Parathyroid adenoma (tissue), 2 donors: ENCODE data around the gene KRR1.

ENCODE experiments used
- H2AFZ ChIP-seq: fragments of 300-600 bp; sonication (generic); one replicate; pipeline ENCODE4 v1.7.0; 2017; ENCODE audit warnings: antibody characterized with exemption, mild to moderate bottlenecking
- H3K27ac ChIP-seq: fragments of 300-600 bp; sonication (generic); one replicate; pipeline ENCODE4 v1.7.0; 2017
- H3K27me3 ChIP-seq: fragments of 300-600 bp; sonication (generic); one replicate; pipeline ENCODE4 v1.7.0; 2017; ENCODE audit warnings: low read length; ENCODE audit not compliant: control insufficient read depth, insufficient read depth
- H3K36me3 ChIP-seq: fragments of 300-600 bp; sonication (generic); one replicate; pipeline ENCODE4 v1.7.0; 2017; ENCODE audit warnings: low read length; ENCODE audit not compliant: control insufficient read depth, insufficient read depth
- H3K4me1 ChIP-seq: fragments of 300-600 bp; sonication (generic); one replicate; pipeline ENCODE4 v1.7.0; 2017; ENCODE audit warnings: control low read depth
- H3K4me2 ChIP-seq: fragments of 300-600 bp; sonication (generic); one replicate; pipeline ENCODE4 v1.7.0; 2017; ENCODE audit warnings: low read length
- H3K4me3 ChIP-seq: fragments of 300-600 bp; sonication (generic); one replicate; pipeline ENCODE4 v1.7.0; 2017; ENCODE audit warnings: low read depth, low read length
- H3K79me2 ChIP-seq: fragments of 300-600 bp; sonication (generic); one replicate; pipeline ENCODE4 v1.7.0; 2017; ENCODE audit warnings: control low read depth
- H3K9ac ChIP-seq: fragments of 300-600 bp; sonication (generic); one replicate; pipeline ENCODE4 v1.7.0; 2017; ENCODE audit warnings: mild to moderate bottlenecking
- H3K9me3 ChIP-seq: fragments of 300-600 bp; sonication (generic); one replicate; pipeline ENCODE4 v1.7.0; 2017; ENCODE audit warnings: low read length; ENCODE audit not compliant: control insufficient read depth
- CTCF ChIP-seq: fragments of 300-600 bp; sonication (generic); IDR thresholded peaks from one replicate; pipeline ENCODE4 v1.7.0; 2017; ENCODE audit warnings: antibody characterized with exemption, mild to moderate bottlenecking
- donor health status: primary hyperparathyroidism.

The KRR1 gene

GRCh38 chr12:75503459-75503858 is 8.0 kb downstream of the KRR1 start:
- Histone ChIP-seq H3K9ac (no peak overlapping the region), H3K9me3 (no peaks in the 10 kb centered on the region), H3K36me3 (no peaks in the 10 kb centered on the region), H2AFZ (no peak overlapping the region), H3K4me2 (no peak overlapping the region), H3K4me1 (no peaks in the 10 kb centered on the region), H3K79me2 (no peaks in the 10 kb centered on the region), H3K27ac (no peak overlapping the region), H3K27me3 (no peaks in the 10 kb centered on the region), H3K4me3 (no peak overlapping the region)
- no peak for TF ChIP-seq CTCF

- no peaks in the 10 kb centered on the region for H3K79me2 ChIP-seq
- H3K36me3 ChIP-seq, result no peaks in the 10 kb centered on the region
- H3K9ac ChIP-seq, result no peak overlapping the region
- no peak overlapping the region for H2AFZ ChIP-seq
- H3K4me3 ChIP-seq, result no peak overlapping the region
- no peak overlapping the region for H3K27ac ChIP-seq
- no peaks in the 10 kb centered on the region for H3K9me3 ChIP-seq
- H3K27me3 ChIP-seq, result no peaks in the 10 kb centered on the region
- no peak overlapping the region for H3K4me2 ChIP-seq
- no peak for TF ChIP-seq CTCF
- H3K4me1 ChIP-seq, result no peaks in the 10 kb centered on the region
These were observed 20.2 kb downstream of the KRR1 start for GRCh38 chr12:75491169-75491568.

GRCh38 chr12:75489613-75490210 is 21.7 kb downstream of the KRR1 start:
- H3K4me2 ChIP-seq, result no peak overlapping the region
- H3K9me3 ChIP-seq, result no peaks in the 10 kb centered on the region
- no peak overlapping the region for H2AFZ ChIP-seq
- H3K79me2 ChIP-seq, result no peaks in the 10 kb centered on the region
- H3K9ac ChIP-seq, result no peak overlapping the region
- H3K4me3 ChIP-seq, result no peak overlapping the region
- no peak for TF ChIP-seq CTCF
- no peaks in the 10 kb centered on the region for H3K36me3 ChIP-seq
- no peaks in the 10 kb centered on the region for H3K27me3 ChIP-seq
- no peaks in the 10 kb centered on the region for H3K4me1 ChIP-seq
- H3K27ac ChIP-seq, result no peak overlapping the region

- TF ChIP-seq CTCF, result no peak
- no peak overlapping the region for H3K4me3 ChIP-seq
- H3K9me3 ChIP-seq, result no peaks in the 10 kb centered on the region
- H3K79me2 ChIP-seq, result no peaks in the 10 kb centered on the region
- no peak overlapping the region for H3K27ac ChIP-seq
- no peak overlapping the region for H3K9ac ChIP-seq
- H3K36me3 ChIP-seq, result no peaks in the 10 kb centered on the region
- no peak overlapping the region for H2AFZ ChIP-seq
- H3K4me1 ChIP-seq, result no peaks in the 10 kb centered on the region
- no peak overlapping the region for H3K4me2 ChIP-seq
- H3K27me3 ChIP-seq, result no peaks in the 10 kb centered on the region
These were observed 22.2 kb downstream of the KRR1 start for GRCh38 chr12:75489187-75489586.

- no peak overlapping the region for H3K27ac ChIP-seq
- no peak for TF ChIP-seq CTCF
- H3K9ac ChIP-seq, result no peak overlapping the region
- H2AFZ ChIP-seq, result no peak overlapping the region
- H3K27me3 ChIP-seq, result no peaks in the 10 kb centered on the region
- no peaks in the 10 kb centered on the region for H3K4me1 ChIP-seq
- H3K36me3 ChIP-seq, result no peaks in the 10 kb centered on the region
- H3K79me2 ChIP-seq, result no peaks in the 10 kb centered on the region
- no peak overlapping the region for H3K4me3 ChIP-seq
- no peak overlapping the region for H3K4me2 ChIP-seq
- H3K9me3 ChIP-seq, result no peaks in the 10 kb centered on the region
These were observed 22.9 kb downstream of the KRR1 start for GRCh38 chr12:75488553-75488952.
